GM19025 (cell line): ENCODE data around the gene GJD2.

ENCODE experiments used
- ATAC-seq: cut with Tn5 transposase; IDR thresholded peaks from one replicate; pipeline ENCODE4 v1.9.1; 2021; ENCODE audit warnings: mild to moderate bottlenecking, low read depth, moderate library complexity; ENCODE audit not compliant: unreplicated experiment

GJD2 gene

DNA sequence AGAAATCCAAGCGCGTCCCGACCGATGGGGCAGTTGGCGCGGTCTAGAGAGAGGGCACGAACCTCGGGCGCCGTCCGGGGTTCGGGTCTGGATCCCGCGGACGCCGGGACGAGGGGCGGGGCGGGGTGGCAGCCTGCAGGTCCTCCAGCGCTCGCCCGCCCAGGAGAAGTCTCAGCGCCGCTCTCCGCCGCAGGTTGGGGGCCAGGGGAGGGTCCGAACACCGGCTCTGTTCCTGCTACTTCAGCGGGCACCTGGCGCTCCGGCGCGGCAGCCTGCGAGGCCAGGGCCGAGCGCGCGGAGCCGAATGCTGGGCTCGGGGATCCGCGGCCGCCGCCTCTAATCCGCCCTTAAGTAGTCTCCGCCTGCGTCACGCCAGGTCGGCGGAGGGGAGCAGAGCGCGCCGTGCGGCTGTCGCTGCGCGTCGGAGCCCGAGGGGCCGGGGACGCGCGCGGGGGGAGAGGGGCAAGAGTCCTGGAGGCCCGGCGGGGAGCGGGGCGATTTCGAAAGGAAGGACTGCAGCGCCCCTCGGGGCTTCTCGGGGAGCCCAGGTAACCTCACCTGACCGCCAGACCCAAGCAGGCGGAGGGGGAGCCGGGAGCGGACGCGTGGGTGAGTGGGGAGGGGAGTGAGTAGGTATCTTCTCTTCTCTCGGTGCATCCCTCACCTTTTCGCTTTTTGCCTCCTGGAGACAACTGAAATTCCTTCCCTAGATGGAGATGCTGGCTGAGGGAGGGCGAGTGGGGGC lies at the start of gene GJD2:
TSS of gene GJD2 (minus strand) at position 325 of the 745 bp plus-strand sequence. CDS start 510 bp downstream, outside the sequence.
- ATAC-seq: no peak

DNA sequence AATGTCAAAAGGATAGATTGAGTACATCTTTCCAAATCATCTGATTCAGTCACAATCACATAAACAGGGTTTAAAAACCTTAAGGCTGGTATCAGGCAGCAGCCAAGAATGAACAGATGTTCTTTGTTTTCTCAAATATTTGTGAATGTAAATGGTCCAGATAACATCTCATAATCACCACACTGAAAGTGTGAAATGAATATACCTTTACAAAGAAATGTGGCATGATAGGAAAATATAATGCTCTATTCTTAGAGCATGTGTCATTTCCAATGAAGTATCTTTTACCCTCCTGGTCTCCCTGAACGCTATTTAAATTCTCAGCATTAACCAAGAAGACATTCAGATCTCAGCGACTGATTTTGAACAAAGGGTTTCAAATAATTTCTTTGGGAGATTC lies 49.3 kb upstream of the GJD2 start:
- no peak for ATAC-seq

DNA sequence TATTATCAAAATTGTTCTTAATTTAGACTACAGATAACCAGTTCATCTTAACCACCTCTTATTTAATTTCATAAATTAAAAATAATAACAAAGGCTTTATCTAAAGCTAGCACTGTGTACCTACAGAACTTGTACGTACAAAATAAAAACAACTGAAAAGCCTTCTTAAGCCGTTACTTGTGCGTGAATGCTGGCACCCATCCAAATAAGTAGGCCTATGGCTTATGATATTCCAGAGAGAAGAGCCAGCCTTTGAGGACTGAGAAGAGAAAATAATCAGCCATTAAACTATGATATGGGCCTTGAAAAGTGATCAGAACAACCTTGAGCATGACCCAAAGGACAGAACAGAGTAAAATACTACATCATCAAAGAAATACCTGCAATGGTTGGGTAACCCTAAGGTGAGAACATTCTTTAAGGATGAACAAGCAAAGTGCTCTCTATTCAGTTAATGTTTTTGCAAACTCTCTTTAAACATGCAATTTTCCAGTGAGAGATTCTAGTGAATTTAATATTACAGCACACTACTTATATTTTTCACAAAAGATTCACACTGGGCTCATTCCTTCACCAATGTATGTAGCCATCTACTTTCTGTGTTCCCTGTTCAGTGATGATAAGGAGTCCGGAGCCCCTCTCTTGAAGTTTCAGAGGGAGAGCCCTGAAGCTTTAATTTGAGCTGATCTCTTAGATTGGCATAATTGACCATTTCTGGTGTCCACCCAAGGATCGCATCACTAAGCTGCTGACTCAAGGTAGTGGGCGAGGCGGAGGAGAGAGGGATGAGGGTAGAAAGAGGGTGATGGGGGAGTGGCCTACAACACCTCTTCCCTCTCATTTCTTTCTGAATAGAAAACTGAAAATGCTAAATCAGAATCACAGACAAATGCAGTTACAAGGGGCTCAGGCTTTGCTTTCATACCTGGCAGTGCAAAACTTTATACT lies 48.3 kb upstream of the GJD2 start:
- ATAC-seq: no peak

DNA sequence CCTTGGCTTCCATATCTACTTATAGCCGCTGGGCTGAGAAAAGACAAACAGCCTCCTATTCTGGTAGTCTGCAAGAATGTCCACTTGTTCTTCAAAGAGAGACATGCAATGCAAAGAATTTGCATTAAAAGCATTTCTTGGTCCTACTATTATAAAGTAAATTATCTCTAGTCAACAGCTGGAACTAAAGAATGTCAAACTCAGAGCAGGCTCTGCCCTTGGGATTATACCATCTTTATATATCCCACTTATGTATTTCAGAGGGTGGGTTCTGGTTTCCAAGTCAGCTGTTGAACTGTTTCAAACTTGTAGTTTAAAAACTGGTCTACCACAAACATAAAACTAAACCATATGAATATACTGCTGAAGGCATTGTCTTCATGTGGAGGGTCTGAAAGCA lies 47.6 kb upstream of the GJD2 start:
- no peak for ATAC-seq

DNA sequence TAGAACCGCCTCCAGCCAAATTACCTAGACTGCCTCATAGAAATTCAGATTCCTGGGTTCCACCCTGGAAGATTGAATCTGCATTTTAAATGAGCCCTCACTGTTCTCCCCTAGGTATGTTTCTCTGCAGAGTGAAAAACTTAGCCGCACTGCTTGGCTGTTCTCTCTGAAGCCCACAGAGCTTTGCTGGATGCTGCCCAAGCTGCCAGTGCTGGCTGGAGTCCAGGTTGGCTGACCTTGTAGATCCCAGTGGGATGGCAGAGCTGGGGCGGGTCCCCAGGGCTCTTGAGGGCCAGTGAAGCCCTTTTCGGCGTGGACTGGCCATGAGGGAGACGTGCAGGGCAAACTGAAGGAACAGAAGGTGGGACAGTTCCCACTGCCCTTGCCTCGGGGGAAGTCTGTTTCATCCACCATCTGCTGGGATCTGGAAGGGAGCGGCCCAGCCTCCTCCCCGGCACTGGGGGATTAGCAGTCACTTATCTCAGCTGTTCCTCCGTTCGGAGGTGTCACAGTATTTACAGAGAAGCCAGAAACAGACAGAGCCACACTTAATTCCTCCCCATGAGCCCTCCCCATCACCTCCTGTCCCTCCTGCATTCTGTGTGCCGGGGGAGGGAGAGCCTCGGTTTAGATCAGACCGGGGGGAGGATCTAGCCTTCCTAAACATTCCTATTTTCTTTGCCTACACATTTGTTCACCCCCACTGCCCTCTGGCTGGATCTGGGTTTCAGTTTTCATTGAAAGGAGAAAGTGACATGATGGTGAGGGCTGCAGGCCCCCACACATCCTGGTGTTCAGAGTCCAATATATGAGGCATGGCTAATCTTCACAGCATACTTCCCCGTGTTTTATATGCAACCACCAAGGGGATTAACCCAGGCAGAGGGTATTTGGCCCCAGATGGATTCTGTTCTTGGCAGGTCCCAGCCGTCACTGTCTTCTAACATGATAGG lies 44.6 kb upstream of the GJD2 start:
- ATAC-seq: no peak

DNA sequence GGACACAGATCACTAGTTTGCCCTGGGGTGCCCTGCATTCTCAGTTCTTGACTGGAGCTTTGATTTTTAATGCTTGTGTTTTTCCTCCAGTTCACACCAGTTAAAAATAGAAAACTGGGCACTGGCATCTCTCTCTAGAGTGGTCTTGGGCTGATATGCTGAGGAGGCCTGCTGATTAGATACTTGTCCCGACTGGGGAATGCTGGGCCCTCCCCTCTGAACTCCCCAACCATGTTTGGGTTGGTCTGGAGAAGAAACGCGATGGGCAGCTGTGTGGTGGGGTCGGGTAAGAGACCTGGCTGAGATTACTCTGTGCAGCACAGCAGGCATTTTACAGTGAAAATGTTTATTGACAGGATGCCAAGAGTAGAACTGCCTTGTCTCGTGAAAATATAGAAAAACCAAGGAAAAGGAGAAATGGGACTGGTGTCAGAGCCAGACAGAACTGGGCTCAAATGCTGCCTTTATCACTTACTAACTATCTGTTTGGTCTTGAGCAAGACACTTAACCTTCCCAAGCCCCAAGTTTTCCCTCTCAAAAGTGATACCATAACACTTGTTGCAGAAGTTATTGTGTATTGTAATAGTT lies 42.1 kb upstream of the GJD2 start:
- ATAC-seq: no peak

DNA sequence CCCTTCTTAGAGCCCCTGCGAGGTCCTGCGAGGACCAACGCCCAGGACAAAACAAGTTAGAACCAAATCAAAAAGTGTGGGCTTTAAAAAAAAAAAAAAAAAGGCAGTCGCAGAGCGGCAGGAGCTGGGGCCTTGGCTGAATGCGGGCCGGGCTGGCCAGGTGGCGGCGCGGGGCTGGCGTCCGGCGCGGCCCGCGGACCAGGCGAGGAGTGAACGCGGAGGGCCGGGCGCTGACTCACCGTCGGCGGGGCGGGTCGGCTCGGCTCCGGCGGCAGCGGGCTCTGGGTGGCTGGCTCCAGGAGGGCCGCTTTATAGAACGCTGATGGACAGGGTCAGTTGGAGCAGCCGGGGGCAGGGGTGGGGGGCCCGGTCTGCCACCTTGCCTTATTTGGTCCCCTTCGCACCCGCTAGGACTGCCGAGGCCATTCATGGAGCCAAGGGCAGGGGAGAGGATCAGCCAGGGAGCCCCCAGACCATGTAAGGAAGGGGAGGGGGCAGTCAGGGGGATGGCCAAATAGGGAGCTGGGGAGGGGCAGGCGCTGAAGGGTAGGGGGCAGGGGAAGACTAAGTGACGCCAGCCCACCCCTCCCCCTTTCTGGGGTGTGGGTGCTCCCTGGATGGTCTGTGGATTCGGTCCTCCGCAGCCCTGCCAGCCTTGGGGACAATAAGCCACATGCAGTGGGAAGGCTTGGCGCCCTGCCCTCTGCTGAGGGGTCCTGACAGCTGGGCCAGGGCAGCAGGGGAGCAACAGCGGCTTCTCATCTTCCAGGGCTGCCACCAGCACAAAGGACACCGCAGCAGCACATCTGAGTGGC lies 40.7 kb upstream of the GJD2 start, which contains the start of gene ACTC1:
TSS of gene ACTC1 (minus strand) at position 283 of the 815 bp plus-strand sequence. CDS start 741 bp downstream, outside the sequence.
- ATAC-seq: no peak

DNA sequence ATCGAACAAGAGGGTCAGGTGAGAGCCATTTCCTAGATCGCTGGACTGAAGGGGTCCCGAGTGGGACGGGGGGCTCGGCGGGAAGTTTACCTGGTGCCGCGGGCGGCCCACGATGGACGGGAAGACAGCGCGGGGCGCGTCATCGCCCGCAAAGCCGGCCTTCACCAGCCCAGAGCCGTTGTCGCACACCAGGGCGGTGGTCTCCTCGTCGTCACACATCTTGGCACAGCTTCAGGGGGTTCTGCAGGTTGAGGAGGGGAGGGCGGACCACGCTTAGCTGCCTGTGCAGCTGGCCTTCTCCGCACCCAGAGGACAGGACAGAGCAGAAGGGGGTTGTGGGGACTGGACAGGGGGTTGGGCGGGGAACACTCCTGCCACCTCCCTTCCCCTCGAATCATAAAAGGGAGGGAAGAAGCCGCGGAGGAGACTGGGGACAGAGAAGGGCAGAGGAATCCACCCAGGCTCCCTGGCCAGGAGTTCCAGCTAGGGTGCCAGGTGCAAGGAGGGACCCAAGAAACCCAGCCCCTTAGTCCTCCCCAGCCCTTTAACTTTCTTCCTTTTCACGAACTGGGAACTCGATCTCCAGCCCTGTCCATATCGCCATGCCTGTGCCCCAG lies 39.9 kb upstream of the GJD2 start:
- ATAC-seq: no peak

DNA sequence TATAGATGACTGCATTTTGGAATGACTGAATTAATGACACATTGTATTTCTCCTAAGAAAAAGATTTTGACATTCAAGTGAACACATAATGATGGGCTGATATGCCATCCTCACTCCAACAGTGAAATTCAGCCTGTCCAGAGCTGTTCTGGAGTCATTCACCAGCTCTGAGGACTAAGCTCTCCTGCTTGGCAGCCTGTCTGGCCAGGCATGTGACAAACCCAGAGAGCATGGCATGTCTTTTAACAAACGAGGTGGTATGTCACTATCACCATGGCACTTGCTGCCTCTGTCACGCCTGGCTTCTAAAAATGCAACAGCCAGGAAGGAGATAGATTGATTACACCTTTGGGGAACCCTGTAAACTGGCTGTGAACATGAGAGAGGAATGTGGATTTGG lies 39.1 kb upstream of the GJD2 start:
- ATAC-seq: no peak

DNA sequence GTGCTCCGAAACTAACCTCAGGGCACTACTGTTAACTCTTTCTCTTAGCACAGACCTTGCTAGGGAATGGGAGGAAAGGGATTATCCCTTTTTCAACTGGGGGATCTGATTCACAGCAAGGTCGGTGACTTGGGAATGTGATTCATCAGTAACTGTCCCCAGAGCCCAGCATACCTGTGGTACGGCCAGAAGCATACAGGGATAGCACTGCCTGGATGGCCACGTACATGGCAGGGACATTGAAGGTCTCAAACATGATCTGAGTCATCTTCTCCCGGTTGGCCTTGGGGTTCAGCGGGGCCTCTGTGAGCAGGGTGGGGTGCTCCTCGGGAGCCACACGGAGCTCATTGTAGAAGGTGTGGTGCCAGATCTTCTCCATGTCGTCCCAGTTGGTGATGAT lies 38.3 kb upstream of the GJD2 start:
- ATAC-seq: no peak

DNA sequence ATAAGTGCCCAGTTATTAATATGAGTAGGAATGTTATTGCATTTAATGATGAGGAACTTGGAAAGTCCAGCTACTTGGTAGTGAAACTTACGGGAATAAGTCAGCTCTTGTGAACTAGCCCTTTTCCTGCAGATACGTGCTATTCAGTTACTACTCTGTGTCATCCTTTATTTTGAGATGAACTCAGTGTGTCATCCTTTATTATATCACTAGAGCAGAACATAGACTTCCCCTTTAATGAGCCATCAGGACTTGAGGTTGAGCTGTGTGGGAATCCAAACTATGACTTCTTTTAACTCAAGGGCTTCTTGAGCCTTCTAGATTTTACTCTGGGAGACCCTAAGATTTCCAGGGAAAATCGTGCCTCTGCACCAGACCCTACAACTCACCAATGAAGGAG lies 36.9 kb upstream of the GJD2 start:
- ATAC-seq: no peak

DNA sequence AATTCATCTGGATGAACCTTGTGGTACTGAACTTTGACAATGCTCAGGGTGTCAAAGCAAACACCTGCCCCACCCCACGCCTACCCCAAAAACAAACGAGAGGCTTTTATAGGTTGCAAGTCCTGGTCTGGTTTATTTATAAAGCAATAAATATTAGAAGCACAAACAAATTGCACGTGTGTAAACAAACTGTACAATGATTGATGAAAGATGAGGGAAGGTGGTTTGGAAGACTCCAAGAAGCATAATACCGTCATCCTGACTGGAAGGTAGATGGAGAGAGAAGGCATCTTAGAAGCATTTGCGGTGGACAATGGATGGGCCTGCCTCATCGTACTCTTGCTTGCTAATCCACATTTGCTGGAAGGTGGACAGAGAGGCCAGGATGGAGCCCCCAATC lies 35.3 kb upstream of the GJD2 start:
- ATAC-seq: no peak

DNA sequence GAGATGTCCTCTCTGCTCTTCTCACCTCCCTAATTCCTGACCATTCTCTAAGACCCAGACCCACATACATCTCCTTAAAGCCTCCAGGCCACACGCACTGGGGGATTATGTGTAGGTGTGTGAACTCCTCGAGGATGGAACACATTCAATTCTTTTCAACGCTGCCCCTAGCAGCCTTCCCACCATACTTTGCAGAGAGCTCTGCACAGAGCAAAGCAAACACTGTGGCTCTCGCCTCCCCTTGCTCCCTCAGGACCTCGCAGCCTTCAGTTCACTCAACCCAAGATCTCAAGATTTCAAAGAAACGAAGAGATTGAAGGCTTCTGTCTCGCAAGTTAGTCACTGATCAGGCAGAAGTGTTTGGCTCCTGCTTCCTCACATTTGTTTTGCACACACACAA lies 34.5 kb upstream of the GJD2 start:
- ATAC-seq: no peak

DNA sequence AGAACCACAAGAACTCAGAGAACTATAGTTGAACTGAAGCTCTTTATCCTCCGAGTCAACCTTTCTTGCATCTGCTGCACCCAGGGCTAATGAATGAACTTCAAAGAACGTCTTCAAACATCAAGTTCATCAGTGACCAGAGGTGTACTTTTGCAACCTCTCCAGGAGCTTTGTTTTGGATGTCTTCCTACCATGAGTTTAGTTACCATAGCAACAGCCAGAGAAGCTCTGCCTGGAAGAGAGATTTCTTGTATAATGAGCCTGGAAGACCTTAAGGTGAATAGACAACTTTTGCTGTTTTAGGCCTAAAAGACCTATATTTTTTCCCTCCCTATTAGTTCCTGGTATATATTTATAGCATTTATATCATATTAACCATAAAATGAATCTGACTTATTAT lies 31.4 kb upstream of the GJD2 start:
- no peak for ATAC-seq

DNA sequence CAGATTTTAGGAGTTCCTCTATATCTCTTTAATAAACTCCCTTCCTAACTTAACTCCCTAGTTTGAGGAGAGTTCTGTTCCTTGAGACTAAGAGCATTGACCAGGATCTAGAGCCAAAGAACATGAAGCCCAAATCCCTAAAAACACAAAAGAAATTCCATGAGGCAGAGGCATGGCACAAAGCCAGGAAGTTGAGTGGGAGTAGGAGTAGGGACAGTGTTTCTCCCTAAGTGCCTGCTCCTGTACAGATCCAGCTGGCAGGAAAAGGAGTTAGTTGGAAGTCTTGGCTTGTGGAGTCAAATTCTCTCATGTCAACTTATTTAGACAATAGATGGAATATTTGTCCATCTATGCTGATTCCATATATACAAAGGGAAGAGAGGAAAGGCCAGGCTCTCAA lies 29.2 kb upstream of the GJD2 start:
- ATAC-seq: no peak

DNA sequence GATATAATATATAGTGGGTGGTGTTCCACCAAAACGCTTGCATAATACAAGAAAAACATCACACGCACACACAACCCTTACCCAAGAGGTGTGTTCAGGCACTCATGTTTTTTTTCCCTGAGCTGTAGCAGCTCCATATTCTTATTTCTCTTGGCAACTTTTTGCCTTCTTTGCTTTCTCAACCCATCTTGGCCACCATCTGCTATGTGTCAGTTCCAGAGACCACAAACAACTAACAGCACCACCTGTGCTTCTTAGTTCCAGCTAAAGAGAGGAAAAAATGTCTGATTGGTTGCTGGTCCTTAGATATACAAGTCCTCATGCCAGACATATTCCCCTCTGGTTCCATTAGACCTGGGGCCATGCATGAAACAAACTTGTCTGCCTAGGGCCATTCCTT lies 28.6 kb upstream of the GJD2 start:
- no peak for ATAC-seq

DNA sequence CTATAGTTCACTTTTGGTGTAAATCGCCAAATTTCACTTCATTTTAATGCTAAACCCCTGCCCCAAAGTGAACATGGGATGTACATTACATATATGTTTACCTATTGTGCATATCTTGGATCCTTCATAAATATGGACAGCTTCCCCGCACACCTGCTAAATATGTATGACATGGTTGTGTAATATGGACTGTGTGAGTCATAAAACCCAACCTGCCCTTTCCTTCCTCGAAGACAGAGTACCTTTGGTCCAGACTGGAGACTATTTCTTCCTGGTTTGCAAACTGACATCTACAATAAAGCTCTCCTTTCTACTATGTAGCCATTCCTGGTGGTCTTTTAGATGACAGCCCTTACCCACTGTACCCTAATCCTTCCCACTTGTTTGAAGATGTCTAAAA lies 28.1 kb upstream of the GJD2 start:
- ATAC-seq: no peak

DNA sequence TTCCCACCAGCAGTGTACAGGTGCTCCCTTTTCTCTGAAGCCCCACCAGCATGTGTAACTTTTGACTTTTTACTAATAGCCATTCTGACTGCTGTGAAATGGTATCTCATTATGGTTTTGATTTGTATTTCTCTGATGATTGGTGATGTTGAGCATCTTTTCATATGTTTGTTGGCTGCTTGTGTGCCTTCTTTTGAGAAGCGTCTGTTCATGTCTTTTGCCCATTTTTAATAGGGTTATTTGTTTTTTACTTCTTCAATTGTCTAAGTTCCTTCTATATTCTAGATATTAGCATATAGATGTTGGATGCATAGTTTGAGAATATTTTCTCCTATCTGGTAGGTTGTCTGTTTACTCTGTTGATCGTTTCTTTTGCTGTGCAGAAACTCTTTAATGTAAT lies 25.9 kb upstream of the GJD2 start:
- no peak for ATAC-seq

DNA sequence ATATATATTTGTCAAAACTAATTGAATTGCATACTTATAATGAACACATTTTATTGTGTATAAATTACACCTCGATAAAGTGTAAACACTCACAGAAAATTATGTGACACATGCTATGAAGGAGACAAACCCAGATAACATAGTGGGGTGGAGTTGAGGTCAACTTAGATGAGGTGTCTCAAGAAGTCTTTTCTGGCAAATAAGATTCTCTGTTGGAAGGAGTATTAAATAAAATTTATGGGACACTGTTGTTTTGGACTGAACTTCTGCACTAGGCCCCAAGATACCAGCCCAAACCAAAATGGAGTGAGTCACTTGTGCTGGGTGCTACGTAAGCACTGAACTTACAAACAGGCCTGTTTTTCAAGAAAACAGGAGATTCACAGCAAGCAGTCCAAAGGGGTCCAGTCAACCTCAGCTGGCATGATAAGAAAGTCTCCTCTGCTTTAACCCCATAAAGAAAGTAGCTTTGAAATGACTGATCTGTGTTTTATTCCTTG lies 21.9 kb upstream of the GJD2 start:
- ATAC-seq: no peak
